Superior temporal gyrus (tissue), 1 donor: ENCODE measurements around the gene LINC01488.

Experiments used
- DNase-seq: peaks from one replicate; pipeline ENCODE4 v3.0.0-alpha.2; 2016; ENCODE audit errors: extremely low spot score

The LINC01488 gene

GRCh38 chr11:69479591-69480271, 1.7 kb upstream of the LINC01488 start:
- DNase-seq = no peak

GRCh38 chr11:69480547-69481392, 693 bp upstream of the LINC01488 start:
- DNase-seq = no peak

DNA sequence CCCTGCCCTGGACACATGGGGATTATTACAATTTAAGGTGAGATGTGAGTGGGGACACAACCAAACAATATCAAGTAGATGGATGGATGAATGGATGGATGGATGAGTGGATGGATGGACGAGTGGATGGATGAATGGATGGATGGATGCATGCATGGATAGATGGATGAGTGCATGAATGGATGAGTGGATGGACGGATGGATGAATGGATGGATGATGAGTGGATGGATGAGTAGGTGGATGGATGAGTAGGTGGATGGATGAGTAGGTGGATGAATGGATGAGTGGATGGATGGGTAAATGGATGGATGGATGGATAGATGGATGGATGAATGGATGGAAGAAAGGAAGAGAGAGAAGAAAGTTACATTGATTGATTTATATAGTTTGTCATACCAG, 859 bp downstream of the LINC01488 start:
- no peak for DNase-seq

GRCh38 chr11:69483170-69483569, 1.7 kb downstream of the LINC01488 start:
- DNase-seq = no peak

DNA sequence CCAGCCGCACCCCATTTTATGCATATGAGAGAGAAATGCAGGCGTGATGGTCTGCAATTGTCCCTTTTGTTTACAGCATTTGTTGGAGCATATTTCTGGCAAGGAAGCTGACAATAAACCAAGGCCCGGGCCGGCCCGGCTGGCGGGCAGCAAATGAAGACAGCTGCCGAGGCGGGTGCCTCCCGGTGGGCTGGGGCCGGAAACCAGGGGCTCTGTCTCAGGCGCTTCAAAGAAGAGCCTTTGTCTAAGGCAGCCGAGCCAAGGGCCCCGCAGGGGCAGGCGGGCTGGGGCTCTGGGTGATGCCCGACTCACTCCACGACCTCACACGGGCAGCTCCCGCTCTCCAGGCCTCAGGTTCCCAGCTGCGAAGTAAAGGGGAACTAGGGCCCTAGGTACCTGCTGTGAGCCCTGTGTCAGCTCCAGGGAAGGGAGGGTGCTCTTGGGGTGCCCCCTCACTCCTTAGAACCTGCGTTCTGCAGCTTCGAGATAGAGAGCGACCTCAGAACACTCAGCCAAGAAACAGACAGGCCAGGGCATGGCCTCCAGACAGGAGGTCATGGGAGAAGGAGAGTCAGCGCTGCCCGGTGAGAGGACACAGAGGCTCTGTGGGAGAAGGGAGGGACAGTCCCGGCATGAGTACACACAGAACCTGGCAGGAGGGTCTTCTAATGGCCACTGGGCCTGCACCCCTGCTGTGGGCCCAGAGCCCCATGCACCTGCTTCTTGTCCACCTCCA, 2.4 kb downstream of the LINC01488 start:
- DNase-seq = no peak

DNA sequence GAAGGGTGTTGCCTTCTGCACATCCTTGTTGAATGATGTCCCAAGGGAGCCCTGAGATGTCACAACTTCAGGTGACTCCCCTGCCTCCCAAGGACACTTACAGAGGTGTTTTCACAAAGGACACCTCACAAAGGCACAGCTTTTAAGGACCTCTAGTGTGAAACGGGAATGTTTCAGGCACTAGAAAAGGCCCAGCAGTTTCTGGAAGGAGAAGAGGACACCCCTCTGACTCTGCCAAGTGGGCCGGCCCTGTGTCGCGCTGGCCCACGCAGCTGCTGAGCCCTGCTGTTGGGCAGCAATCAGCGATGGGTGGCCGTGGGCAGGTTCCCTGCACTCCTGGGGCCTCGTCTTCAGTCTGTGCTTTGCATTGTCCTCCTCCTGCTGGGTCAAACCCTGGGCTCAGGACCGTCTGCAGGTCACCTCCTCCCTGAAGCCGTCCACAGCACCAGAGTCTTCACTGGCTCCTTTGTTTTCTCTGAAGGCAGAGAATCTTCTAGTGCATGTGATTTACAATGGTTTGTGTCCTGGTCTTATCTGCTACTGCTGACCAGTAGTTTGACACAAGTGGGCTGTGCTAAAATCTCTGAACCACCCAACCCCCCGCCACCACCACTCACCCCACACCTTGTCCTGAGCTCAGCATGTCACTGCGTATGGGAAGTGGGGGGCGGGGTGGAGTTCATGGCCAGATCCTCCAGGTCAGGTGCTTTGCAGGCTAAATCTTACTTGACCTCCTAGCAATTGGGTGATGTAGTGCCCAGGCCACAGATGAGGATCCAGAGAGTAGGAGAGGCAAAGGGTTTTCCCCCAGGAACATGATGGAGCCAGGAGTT, 3.2 kb downstream of the LINC01488 start:
- no peak for DNase-seq

- no peak for DNase-seq
These were observed 4.0 kb downstream of the LINC01488 start for GRCh38 chr11:69485337-69486041.

GRCh38 chr11:69486056-69486772, 4.8 kb downstream of the LINC01488 start:
- no peak for DNase-seq

- DNase-seq = no peak
These were observed 5.4 kb downstream of the LINC01488 start for GRCh38 chr11:69486773-69487291.

GRCh38 chr11:69487391-69487790, 5.9 kb downstream of the LINC01488 start:
- DNase-seq = no peak

DNA sequence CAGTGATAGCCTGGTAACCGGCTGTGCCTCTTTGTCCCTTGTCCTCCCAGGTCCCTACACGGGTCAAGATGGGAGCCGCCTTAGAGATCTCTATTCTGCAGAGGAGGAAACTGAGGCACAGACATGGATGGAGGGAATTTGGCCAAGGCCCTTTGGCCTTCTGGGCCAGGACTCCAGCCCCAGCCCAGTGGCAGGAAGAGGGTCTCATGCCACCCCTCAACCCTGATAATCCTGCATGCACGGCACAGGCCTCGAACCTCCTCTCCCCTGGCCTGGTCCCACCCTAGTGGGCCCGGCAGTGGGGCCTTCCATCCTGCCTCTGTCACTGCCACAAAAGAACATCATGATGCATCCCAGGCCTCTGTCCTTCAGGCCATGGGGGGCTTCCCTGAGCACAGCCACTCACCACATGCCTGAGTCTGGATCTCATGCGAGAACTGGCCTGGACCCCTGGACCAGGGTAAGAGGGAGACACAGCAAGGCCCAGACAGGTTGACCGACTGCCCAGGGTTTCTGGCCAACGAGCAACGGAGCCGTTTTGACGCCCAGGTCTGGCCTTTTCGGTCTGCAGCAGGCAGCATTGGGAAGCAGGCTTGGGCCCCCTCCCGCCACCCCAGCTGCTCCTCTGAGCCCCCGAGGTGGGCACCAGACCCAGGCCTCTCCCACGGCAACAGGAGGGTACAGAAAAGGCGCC, 6.5 kb downstream of the LINC01488 start:
- DNase-seq = no peak

DNA sequence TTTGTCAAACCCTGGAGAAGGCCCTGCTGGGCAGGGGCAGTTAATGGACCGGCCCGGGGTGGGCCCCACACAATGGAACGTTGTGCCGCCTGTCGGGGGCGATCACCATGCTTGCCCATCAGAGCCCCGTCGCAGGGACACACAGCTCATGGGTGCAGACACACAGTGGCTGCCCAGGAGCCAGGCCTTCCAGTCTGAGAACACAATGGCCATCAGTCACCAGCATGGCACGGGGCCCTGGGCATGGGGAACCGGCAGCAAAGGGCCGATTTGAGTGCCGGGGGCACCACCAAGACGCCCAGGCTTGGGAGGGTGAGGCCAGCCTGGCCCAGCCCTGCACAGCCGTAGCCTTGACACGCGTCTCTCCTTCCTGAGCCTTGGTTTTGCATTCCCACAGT, 7.1 kb downstream of the LINC01488 start:
- DNase-seq = no peak

GRCh38 chr11:69489031-69489745, 7.7 kb downstream of the LINC01488 start:
- DNase-seq = no peak

GRCh38 chr11:69489746-69490365, 8.4 kb downstream of the LINC01488 start:
- DNase-seq = no peak

DNA sequence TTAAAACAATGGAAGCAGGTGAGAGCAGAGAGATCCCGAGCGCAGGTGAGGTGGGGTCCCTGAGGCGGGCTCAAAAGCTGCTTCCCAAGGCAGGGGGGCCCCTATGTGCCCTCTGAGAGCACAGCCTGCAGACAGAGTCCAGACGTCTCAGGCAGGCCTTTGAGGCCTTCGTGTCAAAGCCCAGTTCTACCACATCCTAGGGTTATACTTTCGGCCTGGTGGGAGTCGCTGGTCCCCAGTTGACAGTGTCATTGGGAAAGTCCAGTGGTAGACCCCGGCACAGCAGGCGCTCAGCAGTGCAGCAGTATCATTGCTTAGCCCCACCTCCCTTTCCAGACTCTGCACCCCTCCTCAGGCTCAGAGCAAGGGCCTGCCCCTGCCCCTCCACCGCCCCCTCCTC, 9.1 kb downstream of the LINC01488 start:
- DNase-seq = no peak

DNA sequence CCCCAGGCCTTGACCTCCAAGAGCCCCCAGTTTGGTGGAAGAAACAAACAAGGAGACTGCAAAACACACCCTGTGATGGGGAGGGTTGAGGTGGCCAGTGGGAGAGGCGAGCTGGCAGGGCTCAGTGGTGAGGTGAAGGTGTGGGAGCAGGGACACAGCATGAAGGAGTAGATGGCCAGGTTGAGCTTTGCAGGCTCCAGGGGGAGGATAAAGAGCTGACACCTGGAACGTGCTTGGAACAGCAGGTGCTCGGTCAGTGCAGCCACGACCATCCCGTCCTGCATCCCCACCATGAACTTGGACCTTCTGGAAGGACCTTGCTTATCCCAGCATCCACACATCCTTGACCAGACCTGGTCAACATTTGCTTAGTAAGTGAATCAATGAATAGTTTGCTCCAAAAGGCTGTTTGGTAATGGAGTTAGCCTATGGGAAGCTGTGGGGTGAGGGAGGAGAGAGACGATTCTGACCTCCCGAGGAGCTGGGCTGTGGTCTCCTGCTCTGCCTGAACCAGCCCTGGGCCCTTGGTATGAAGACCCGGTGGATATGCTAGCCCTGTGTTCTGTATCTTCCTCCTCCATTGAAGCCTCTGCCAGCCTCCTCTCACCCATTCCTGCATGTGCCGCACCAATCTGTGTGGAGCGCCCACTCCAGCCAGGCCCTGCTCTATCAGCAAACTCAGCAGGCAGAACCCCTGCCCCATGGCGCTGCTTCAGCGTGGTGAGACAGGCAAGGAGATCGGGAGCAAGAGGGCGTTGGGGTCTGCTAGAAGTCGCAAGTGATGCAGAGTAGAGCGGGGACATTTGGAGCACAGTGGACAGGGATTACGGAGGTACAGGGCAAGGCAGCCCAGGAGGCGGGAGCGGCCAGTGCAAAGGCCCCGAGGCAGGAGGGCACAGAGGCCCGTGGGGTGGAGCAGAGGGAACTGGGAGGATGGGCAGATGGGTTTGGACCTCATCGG, 9.9 kb downstream of the LINC01488 start:
- no peak for DNase-seq
